GM19238 (cell line): ENCODE measurements around the gene DNAJC22.
"Not testable (repeated sequence)": the region's sequence is repeated elsewhere in the genome, so short reads cannot be mapped to it uniquely, and the experiment has no call there.

Experiments used
- DNase-seq: peaks from one replicate; pipeline ENCODE4 v3.0.0; 2011; ENCODE audit warnings: low spot score; ENCODE audit not compliant: insufficient read length

The DNAJC22 gene

GRCh38 chr12:49346659-49347310 lies at the start of gene DNAJC22:
Gene DNAJC22 (plus strand): TSS chr12:49346888. CDS start chr12:49348873, 1,985 bp downstream.
- DNase-seq: no peak

- DNase-seq: no peak
Measured at GRCh38 chr12:49297695-49298060, 49.0 kb upstream of the DNAJC22 start.

GRCh38 chr12:49298160-49298559 lies 48.5 kb upstream of the DNAJC22 start:
- no peak for DNase-seq

- DNase-seq: no peak
Measured at GRCh38 chr12:49301760-49302159, 44.9 kb upstream of the DNAJC22 start.

GRCh38 chr12:49304161-49304560 lies 42.5 kb upstream of the DNAJC22 start:
- DNase-seq: no peak

GRCh38 chr12:49305762-49306510 lies 40.8 kb upstream of the DNAJC22 start:
- no peak for DNase-seq

- no peak for DNase-seq
Measured at GRCh38 chr12:49309386-49309785, 37.3 kb upstream of the DNAJC22 start.

- DNase-seq: not testable (repeated sequence)
Measured at GRCh38 chr12:49310451-49311000, 36.2 kb upstream of the DNAJC22 start.

- no peak for DNase-seq
Measured at GRCh38 chr12:49314811-49315210, 31.9 kb upstream of the DNAJC22 start.

GRCh38 chr12:49317118-49317517 lies 29.6 kb upstream of the DNAJC22 start:
- DNase-seq: not testable (repeated sequence)

- not testable (repeated sequence) for DNase-seq
Measured at GRCh38 chr12:49320411-49321103, 26.1 kb upstream of the DNAJC22 start.

GRCh38 chr12:49322367-49322707 lies 24.4 kb upstream of the DNAJC22 start:
- DNase-seq: no peak

GRCh38 chr12:49322708-49323523 lies 23.8 kb upstream of the DNAJC22 start, which contains the start of gene TROAP:
Gene TROAP (plus strand): TSS chr12:49323255. CDS start chr12:49323609, 354 bp downstream.
- peak; percentile 99 for DNase-seq

GRCh38 chr12:49323524-49324097 lies 23.1 kb upstream of the DNAJC22 start:
- DNase-seq: no peak

GRCh38 chr12:49325606-49326005 lies 21.1 kb upstream of the DNAJC22 start:
- DNase-seq: no peak

GRCh38 chr12:49327368-49327767 lies 19.3 kb upstream of the DNAJC22 start:
- DNase-seq: no peak

GRCh38 chr12:49327887-49328286 lies 18.8 kb upstream of the DNAJC22 start:
- DNase-seq: no peak

- DNase-seq: no peak
Measured at GRCh38 chr12:49328816-49329215, 17.9 kb upstream of the DNAJC22 start.

- DNase-seq: no peak
Measured at GRCh38 chr12:49330032-49330619, 16.6 kb upstream of the DNAJC22 start.

GRCh38 chr12:49330631-49331379 lies 15.9 kb upstream of the DNAJC22 start:
- DNase-seq: no peak
